Measurements from ENCODE around the gene CBFA2T3.

Gene CBFA2T3

DNA sequence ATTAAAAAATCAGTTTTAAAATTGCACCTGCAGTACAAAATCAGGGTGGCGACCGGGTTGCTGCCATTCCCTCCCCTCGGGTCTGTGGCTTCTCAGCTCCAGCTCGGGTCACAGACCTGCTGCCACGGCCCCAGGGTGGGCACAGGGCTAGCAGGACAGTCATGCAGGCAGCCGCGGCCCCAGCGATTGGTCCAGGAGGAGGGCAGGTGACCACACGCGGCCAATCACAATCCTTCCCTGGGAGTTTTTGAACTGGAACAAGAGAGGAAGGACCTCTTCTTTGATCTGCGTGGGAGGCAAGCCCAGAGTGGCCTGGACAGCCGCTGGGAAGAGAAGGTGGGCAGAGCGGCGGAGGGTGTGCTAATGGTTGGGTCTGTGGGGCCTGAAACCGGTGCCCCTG is 25.5 kb downstream of the CBFA2T3 start:
- TF ChIP-seq, protein P1, sequence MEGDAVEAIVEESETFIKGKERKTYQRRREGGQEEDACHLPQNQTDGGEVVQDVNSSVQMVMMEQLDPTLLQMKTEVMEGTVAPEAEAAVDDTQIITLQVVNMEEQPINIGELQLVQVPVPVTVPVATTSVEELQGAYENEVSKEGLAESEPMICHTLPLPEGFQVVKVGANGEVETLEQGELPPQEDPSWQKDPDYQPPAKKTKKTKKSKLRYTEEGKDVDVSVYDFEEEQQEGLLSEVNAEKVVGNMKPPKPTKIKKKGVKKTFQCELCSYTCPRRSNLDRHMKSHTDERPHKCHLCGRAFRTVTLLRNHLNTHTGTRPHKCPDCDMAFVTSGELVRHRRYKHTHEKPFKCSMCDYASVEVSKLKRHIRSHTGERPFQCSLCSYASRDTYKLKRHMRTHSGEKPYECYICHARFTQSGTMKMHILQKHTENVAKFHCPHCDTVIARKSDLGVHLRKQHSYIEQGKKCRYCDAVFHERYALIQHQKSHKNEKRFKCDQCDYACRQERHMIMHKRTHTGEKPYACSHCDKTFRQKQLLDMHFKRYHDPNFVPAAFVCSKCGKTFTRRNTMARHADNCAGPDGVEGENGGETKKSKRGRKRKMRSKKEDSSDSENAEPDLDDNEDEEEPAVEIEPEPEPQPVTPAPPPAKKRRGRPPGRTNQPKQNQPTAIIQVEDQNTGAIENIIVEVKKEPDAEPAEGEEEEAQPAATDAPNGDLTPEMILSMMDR (IDR thresholded peaks at IDR 0.05), result no peak
- Histone ChIP-seq H3K27me3 (ENCODE audit: control insufficient read depth, insufficient read depth, low read length) (no peaks in the 10 kb centered on the region), H3K4me3 (ENCODE audit: low read depth, low read length) (no peak overlapping the region), H3K9ac (no peak overlapping the region), H3K79me2 (no peaks in the 10 kb centered on the region), H3K4me2 (ENCODE audit: low read length) (no peak overlapping the region), H3K4me1 (no peaks in the 10 kb centered on the region), H3K27ac (no peak overlapping the region), H3K36me3 (ENCODE audit: control insufficient read depth, insufficient read depth, low read length) (no peaks in the 10 kb centered on the region), H3K9me3 (ENCODE audit: control insufficient read depth, low read length) (no peaks in the 10 kb centered on the region), H2AFZ (no peak overlapping the region)

DNA sequence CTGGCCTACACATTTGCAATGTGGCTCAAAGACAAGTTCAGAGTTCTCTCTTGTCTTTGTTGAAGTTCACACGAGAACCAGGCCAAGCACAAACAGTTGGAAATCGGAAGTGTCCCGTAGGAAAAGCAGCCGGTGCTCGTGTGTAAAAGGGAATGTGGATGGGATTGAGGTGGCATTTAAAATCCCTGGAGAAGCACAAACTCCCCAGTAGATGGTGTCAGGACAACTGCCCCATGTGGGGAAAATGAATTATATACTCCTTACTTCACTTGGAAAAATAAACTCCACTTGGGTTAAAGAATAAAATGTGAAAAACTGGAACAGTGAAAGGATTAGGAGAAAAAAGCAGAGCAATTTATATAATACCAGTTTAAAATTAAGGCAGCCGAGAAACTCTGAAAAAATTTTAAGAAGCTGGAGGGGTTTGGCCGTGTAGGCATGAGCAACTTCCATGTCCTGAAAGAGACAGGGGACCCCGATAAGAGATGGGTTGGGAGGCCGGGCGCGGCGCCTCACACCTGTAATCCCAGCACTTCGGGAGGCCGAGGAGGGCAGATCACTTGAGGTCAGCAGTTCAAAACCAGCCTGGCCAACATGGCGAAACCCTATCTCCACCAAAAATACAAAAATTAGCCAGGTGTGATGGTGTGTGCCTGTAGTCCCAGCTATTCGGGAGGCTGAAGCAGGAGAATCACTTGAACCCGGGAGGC is 28.1 kb downstream of the CBFA2T3 start:
- TF ChIP-seq, protein P1 (IDR thresholded peaks at IDR 0.05), result no peak
- H3K9me3 ChIP-seq (ENCODE audit: control insufficient read depth, low read length), result no peaks in the 10 kb centered on the region
- no peak overlapping the region for H2AFZ ChIP-seq
- no peak overlapping the region for H3K4me2 ChIP-seq (ENCODE audit: low read length)
- no peaks in the 10 kb centered on the region for H3K36me3 ChIP-seq (ENCODE audit: control insufficient read depth, insufficient read depth, low read length)
- no peaks in the 10 kb centered on the region for H3K4me1 ChIP-seq
- H3K4me3 ChIP-seq (ENCODE audit: low read depth, low read length), result no peak overlapping the region
- H3K27ac ChIP-seq, result no peak overlapping the region
- no peaks in the 10 kb centered on the region for H3K79me2 ChIP-seq
- H3K27me3 ChIP-seq (ENCODE audit: control insufficient read depth, insufficient read depth, low read length), result no peaks in the 10 kb centered on the region
- no peak overlapping the region for H3K9ac ChIP-seq

DNA sequence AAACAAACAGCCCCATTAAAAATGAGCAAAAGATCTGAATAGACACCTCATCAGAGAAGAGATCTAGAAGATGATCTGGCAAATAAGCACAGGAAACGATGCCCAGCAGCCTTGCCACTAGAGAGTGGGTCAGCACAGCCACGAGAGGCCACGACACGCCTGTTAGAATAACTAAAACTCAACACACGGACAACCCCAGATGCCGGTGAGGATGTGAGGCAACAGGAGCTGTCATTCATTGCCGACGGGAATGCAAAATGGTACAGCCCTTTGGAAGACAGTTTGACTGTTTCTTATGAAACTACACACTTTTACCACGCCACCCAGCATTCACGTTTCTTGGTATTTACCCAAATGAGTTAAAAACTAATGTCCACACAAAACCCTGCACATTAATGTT is 31.5 kb downstream of the CBFA2T3 start:
- Histone ChIP-seq H3K79me2 (no peaks in the 10 kb centered on the region), H3K4me3 (ENCODE audit: low read depth, low read length) (no peak overlapping the region), H3K4me1 (no peaks in the 10 kb centered on the region), H3K36me3 (ENCODE audit: control insufficient read depth, insufficient read depth, low read length) (no peaks in the 10 kb centered on the region), H3K27me3 (ENCODE audit: control insufficient read depth, insufficient read depth, low read length) (no peaks in the 10 kb centered on the region), H3K9ac (no peak overlapping the region), H3K4me2 (ENCODE audit: low read length) (no peak overlapping the region), H3K27ac (no peak overlapping the region), H2AFZ (no peak overlapping the region), H3K9me3 (ENCODE audit: control insufficient read depth, low read length) (no peaks in the 10 kb centered on the region)
- TF ChIP-seq, protein P1 (IDR thresholded peaks at IDR 0.05), result no peak

DNA sequence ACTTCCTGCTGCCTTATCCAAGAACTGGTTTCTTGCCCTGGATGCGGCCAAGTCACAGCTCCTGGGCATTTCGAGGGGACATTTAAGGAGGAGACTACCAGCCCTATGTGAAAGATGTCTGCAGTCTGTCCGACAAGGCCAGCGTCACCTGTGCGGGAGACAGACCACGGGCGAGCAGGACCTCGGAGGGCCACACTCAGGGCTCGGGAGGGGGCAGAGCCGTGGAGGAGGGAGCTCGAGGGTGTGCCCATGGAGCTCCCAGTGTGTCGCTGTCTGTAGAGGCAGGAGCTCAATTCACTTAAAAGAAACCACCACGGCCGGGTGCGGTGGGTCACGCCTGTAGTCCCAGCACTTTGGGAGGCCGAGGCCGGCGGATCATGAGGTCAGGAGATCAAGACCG is 33.3 kb downstream of the CBFA2T3 start:
- no peaks in the 10 kb centered on the region for H3K9me3 ChIP-seq (ENCODE audit: control insufficient read depth, low read length)
- no peaks in the 10 kb centered on the region for H3K27me3 ChIP-seq (ENCODE audit: control insufficient read depth, insufficient read depth, low read length)
- H3K4me1 ChIP-seq, result no peaks in the 10 kb centered on the region

More for the DNA sequence above, 33.3 kb downstream of the CBFA2T3 start:
- no peak overlapping the region for H3K4me3 ChIP-seq (ENCODE audit: low read depth, low read length)
- H3K79me2 ChIP-seq, result no peaks in the 10 kb centered on the region
- no peak overlapping the region for H3K4me2 ChIP-seq (ENCODE audit: low read length)
- H3K27ac ChIP-seq, result no peak overlapping the region
- TF ChIP-seq, protein P1 (IDR thresholded peaks at IDR 0.05), result no peak
- no peak overlapping the region for H3K9ac ChIP-seq
- no peak overlapping the region for H2AFZ ChIP-seq
- no peaks in the 10 kb centered on the region for H3K36me3 ChIP-seq (ENCODE audit: control insufficient read depth, insufficient read depth, low read length)

Measured in parathyroid adenoma (tissue), 2 donors.